Activated CD4-positive, alpha-beta T cell treated with anti-CD3 and anti-CD28 coated beads for 36 hours (primary cell): Measurements from ENCODE around the gene DYSF. TPM values are rescaled to one million over a fixed set of nuclear protein-coding genes. Genes with fewer than 3 reads are reported as not detected.

Experiments used
- ATAC-seq: fragments of 200-7000 bp; cut with Tn5 transposase; one replicate; pipeline ENCODE4 v1.10.0; 2021; ENCODE audit warnings: mild to moderate bottlenecking, moderate library complexity
- CTCF ChIA-PET: fragments of 350-600 bp; sonication (Branson Sonifier 250); formaldehyde crosslinking; loops from one replicate; lab custom pipeline; 2021; ENCODE audit warnings: antibody characterized with exemption; lab: Charles Lee
- POLR2A ChIA-PET: fragments of 350-600 bp; sonication (Branson Sonifier 250); formaldehyde crosslinking; loops from one replicate; lab custom pipeline; 2021; ENCODE audit warnings: antibody characterized with exemption, inconsistent platforms; lab: Charles Lee
- DNase-seq: peaks from one replicate; pipeline ENCODE4 v3.0.0-alpha.2; 2020
- H3K27ac Mint-ChIP-seq: one replicate; pipeline ENCODE4 v1.8.0; 2021; ENCODE audit warnings: mixed read lengths
- H3K27me3 Mint-ChIP-seq: one replicate; pipeline ENCODE4 v1.8.0; 2021; ENCODE audit warnings: mixed read lengths
- H3K36me3 Mint-ChIP-seq: one replicate; pipeline ENCODE4 v1.8.0; 2021; ENCODE audit warnings: low read depth, mixed read lengths
- H3K4me1 Mint-ChIP-seq: one replicate; pipeline ENCODE4 v1.8.0; 2021; ENCODE audit warnings: mixed read lengths
- H3K4me3 Mint-ChIP-seq: one replicate; pipeline ENCODE4 v1.8.0; 2021; ENCODE audit warnings: mild to moderate bottlenecking, moderate library complexity, mixed read lengths
- H3K9me3 Mint-ChIP-seq: one replicate; pipeline ENCODE4 v1.8.0; 2021; ENCODE audit warnings: low read depth, mixed read lengths
- intact Hi-C, 2 experiments: fragments of 100-400 bp; cut with DNase I in 1 of 2; cut with micrococcal nuclease in 1 of 2; formaldehyde crosslinking; loops; one replicate each; pipeline versions ENCODE4 v1.14.2 to v1.15.1; 2022 to 2024; cut with DNase I, micrococcal nuclease
- total RNA-seq, 2 experiments: library from RNA; stranded (reverse); gene quantifications; one replicate each; pipeline ENCODE4 v1.2.3, GENCODE V29; 2021

Gene DYSF
- total RNA-seq, 2 experiments from 2014 or later, result 0.02 TPM; not detected in 1

DNA sequence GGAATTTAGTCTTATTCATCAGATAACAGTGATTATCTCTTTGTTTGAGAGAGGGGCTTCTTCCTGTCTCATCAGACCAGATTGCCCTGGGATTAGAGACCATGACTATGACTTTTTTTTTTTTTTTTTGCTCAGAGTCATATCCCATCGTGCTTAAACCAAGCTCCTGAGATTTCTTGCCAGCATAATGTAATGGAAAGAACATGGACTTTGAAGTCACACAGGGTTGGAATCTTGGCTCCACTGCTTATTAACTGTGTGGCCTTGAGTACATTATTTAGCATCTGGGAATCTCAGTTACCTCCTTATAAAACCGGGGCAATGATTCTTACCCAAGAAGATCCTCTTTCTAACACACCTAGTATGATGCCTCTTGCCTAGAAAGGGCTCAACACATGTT lies 268.3 kb downstream of the DYSF start:
- CTCF ChIA-PET, result interaction anchor here (0.6 kb wide), 1 partner anchor 577 kb away, joined by 3 read pairs; no protein-coding TSS in a partner anchor
- no peaks in the 10 kb centered on the region for H3K36me3 Mint-ChIP-seq
- no peaks in the 10 kb centered on the region for H3K4me1 Mint-ChIP-seq
- POLR2A ChIA-PET, result no interaction called here
- H3K4me3 Mint-ChIP-seq, result no peak overlapping the region
- DNase-seq (no peak), ATAC-seq (no peak)
- peaks cover 4% of the 10 kb centered on the region for H3K27me3 Mint-ChIP-seq
- intact Hi-C loops, result no loop called here
- H3K27ac Mint-ChIP-seq, result no peak overlapping the region
- no peaks in the 10 kb centered on the region for H3K9me3 Mint-ChIP-seq

DNA sequence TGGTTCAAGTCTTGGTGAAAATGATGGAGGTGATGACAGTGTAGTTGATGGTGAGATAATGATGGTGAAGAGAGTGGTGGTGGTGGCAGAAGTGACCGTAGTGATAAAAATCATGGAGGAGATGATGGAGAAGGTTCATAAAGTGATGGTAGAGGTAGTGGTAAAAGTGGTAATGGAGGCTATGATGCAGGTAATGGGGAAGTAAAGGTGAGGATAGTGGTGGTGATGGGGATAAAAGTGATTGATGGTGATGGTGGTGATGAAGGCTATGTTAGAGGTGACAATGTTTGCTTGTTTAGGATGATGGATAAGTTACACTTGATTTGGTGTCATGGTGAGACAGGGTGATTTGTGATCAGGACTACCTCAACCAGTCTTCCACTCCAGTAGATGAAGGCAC lies 268.9 kb downstream of the DYSF start:
- Mint-ChIP-seq H3K27ac (no peak overlapping the region), H3K4me1 (no peaks in the 10 kb centered on the region), H3K36me3 (no peaks in the 10 kb centered on the region), H3K27me3 (peaks cover 4% of the 10 kb centered on the region), H3K4me3 (no peak overlapping the region), H3K9me3 (no peaks in the 10 kb centered on the region)
- no peak for ATAC-seq
- ChIA-PET POLR2A (no interaction called here), CTCF (interaction anchor here (0.6 kb wide), 1 partner anchor 577 kb away, joined by 3 read pairs; no protein-coding TSS in a partner anchor)
- no peak for DNase-seq
- intact Hi-C loops, result no loop called here

DNA sequence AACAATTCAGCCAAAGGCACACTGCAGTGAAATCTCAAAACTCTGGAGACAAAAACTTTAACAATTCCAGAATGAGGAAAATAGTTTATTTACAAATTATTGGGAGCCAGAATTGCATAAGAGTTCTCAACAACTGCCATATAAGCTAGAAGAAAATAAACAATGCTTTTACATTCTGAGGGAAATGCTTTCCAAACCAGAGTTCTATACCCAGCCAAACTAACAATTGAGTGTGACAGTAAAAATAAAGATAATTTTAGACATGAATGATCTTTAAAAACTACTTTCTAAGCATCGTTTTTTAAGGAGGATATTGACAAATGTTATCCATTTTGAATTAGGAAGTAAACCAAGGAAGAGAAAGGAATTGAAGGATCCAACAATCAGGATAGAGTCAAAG lies 271.4 kb downstream of the DYSF start:
- ATAC-seq (no peak), DNase-seq (no peak)
- no peaks in the 10 kb centered on the region for H3K9me3 Mint-ChIP-seq
- intact Hi-C loops, result no loop called here
- POLR2A ChIA-PET, result no interaction called here
- H3K4me1 Mint-ChIP-seq, result no peaks in the 10 kb centered on the region
- no peaks in the 10 kb centered on the region for H3K36me3 Mint-ChIP-seq
- peaks cover 4% of the 10 kb centered on the region for H3K27me3 Mint-ChIP-seq
- no peak overlapping the region for H3K27ac Mint-ChIP-seq
- CTCF ChIA-PET, result no interaction called here
- H3K4me3 Mint-ChIP-seq, result no peak overlapping the region

DNA sequence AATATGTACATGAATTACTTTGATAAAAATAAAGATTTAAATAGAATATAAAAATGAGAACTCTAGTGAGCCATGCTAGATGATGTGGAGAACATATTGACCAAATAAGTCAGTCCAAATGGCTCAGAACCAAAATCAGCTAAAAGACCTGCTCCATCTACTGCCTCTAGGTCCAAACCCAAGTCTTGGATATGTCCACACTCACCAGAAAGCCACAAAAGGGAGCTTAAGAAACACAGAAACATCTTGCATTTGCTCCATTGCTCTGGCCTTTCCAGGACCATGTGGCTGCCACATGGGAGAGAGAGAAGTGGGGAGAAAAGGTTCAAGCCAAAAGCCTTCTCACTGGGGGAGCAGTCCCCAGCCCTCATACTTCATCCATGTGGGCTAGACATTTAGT lies 272.5 kb downstream of the DYSF start:
- POLR2A ChIA-PET, result no interaction called here
- DNase-seq (no peak), ATAC-seq (no peak)
- H3K36me3 Mint-ChIP-seq, result no peaks in the 10 kb centered on the region
- CTCF ChIA-PET, result interaction anchor here (0.6 kb wide), 1 partner anchor 178 kb away, joined by 3 read pairs; no protein-coding TSS in a partner anchor
- H3K4me3 Mint-ChIP-seq, result no peak overlapping the region
- no peak overlapping the region for H3K27ac Mint-ChIP-seq
- H3K27me3 Mint-ChIP-seq, result peaks cover 4% of the 10 kb centered on the region
- H3K4me1 Mint-ChIP-seq, result no peaks in the 10 kb centered on the region
- no peaks in the 10 kb centered on the region for H3K9me3 Mint-ChIP-seq
- intact Hi-C loops, result no loop called here

DNA sequence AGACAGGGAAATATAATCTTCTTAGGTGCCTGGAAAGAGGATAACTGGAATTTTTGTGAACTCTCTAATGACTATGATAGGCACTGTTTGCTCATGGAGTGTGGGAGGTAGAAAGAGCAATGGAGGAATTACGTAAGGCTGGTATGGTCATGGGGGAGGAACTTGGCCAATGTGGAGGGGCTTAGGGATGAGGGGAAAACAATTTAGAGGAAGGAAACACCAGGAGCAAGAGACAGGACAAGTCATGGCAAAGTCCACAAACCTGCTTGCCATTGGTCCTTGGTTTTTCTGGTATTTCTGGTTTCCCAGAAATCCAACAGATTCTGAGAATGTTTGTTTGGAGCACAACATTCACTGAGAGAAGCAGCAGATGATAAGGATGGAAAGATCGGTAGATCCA lies 274.2 kb downstream of the DYSF start:
- Mint-ChIP-seq H3K27me3 (peaks cover 8% of the 10 kb centered on the region), H3K36me3 (no peaks in the 10 kb centered on the region), H3K4me1 (no peaks in the 10 kb centered on the region), H3K9me3 (no peaks in the 10 kb centered on the region), H3K4me3 (no peak overlapping the region), H3K27ac (no peak overlapping the region)
- no peak for ATAC-seq
- CTCF ChIA-PET, result no interaction called here
- DNase-seq, result no peak
- POLR2A ChIA-PET, result no interaction called here
- intact Hi-C loops, result no loop called here

DNA sequence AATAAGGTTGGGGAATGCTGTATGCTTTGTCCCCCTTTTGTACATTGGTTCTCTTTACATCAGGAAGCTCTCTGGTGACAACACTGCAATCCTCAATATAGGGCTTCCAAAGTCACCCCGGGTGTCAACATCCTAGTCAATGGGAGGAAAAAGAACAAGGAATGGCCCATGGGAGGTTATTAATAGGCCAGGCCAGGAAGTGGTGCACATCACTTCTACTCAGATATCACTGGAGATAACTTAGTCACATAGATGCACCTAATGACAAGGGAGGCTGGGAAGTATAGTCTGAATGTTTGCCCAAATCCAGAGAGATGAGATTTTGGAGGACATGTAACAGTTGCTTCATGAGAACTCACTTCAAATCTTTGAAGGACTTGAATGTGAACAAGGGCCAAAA lies 274.7 kb downstream of the DYSF start:
- ATAC-seq, result no peak
- Mint-ChIP-seq H3K27me3 (peaks cover 10% of the 10 kb centered on the region), H3K27ac (no peak overlapping the region), H3K9me3 (no peaks in the 10 kb centered on the region), H3K4me1 (no peaks in the 10 kb centered on the region), H3K36me3 (no peaks in the 10 kb centered on the region), H3K4me3 (no peak overlapping the region)
- CTCF ChIA-PET, result no interaction called here
- POLR2A ChIA-PET, result no interaction called here
- DNase-seq, result no peak
- intact Hi-C loops, result no loop called here

DNA sequence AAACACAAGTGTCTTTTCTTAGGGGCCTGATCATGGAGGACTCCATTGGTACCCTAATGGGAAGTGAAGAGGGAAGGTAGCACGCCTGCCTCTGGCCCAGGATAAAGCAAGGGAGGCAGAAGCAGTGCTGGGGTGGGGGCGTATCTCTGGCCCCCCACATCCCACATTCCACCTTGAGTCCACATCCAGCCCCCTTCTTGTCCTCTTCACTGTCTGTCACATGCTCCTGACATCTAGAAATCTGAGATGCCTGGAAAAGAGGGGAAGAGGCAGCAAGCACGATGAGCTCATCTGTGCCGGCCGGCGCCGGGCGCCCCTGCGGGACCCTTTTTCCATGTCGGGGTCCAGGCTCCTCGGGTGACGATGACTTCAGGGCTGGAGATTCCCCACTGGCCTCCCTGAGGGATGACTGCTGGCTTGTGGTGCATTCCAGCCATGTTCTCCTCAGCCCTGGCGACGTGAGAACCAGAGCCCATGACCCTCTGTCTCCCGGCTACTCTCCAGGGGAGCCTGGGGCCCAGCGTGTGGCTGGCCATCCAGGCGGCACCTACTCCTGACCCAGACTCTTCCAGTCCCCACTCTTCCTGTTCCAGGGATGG lies 277.5 kb downstream of the DYSF start:
- Mint-ChIP-seq H3K27me3 (peaks cover 14% of the 10 kb centered on the region), H3K4me1 (no peaks in the 10 kb centered on the region), H3K4me3 (no peak overlapping the region), H3K9me3 (no peaks in the 10 kb centered on the region), H3K36me3 (no peaks in the 10 kb centered on the region), H3K27ac (no peak overlapping the region)
- CTCF ChIA-PET, result interaction anchor here (0.5 to 0.6 kb wide), 2 partner anchors 67 to 118 kb away, joined by 3 read pairs; no protein-coding TSS in a partner anchor
- POLR2A ChIA-PET, result no interaction called here
- intact Hi-C loops, result no loop called here
- no peak for DNase-seq
- ATAC-seq, result no peak

DNA sequence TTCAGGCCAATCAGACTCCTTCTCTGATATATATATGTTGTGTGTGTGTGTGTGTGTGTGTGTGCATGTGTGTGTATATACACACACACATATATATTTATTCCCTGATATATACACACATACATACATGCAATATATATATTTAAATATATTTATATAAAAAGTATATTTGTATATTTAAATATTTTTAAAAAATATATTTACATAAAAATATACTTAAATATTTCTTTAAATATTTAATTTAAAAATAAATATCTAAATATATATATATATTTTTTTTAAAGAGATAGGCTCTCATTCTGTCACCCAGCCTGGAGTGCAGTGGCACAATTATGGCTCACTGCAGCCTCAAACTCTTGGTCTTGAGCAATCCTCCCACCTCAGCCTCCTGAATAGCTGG lies 281.3 kb downstream of the DYSF start:
- peaks cover 18% of the 10 kb centered on the region for H3K27me3 Mint-ChIP-seq
- H3K9me3 Mint-ChIP-seq, result peaks cover 4% of the 10 kb centered on the region
- H3K4me1 Mint-ChIP-seq, result no peaks in the 10 kb centered on the region
- ATAC-seq (no peak), DNase-seq (no peak)
- ChIA-PET POLR2A (no interaction called here), CTCF (no interaction called here)
- H3K4me3 Mint-ChIP-seq, result no peak overlapping the region
- no peak overlapping the region for H3K27ac Mint-ChIP-seq
- intact Hi-C loops, result no loop called here
- H3K36me3 Mint-ChIP-seq, result no peaks in the 10 kb centered on the region

DNA sequence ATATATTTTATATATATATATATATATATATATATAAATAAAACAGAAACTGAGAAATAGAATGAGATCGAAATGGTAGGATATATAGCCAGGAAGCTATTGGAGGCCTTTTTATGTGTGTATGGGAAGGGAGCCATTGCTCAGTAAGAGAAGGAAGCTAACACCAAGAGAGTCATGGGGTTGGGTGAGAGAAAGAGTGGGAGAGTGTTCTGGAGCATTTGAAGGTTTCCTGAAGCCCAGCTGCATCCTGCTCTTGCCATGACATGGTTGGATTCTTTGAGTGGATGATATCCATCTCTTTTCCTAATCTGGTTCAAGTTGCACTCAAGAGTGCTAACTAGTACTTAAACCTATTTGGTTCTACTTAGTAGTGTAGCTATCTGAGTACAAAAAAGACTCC lies 282.3 kb downstream of the DYSF start:
- H3K4me3 Mint-ChIP-seq, result no peak overlapping the region
- H3K27ac Mint-ChIP-seq, result no peak overlapping the region
- peaks cover 18% of the 10 kb centered on the region for H3K27me3 Mint-ChIP-seq
- ChIA-PET POLR2A (no interaction called here), CTCF (interaction anchor here (0.9 kb wide), 1 partner anchor 9 kb away, joined by 3 read pairs; no protein-coding TSS in a partner anchor)
- no peaks in the 10 kb centered on the region for H3K36me3 Mint-ChIP-seq
- H3K9me3 Mint-ChIP-seq, result peaks cover 4% of the 10 kb centered on the region
- no peak for DNase-seq
- intact Hi-C loops, result no loop called here
- no peaks in the 10 kb centered on the region for H3K4me1 Mint-ChIP-seq
- no peak for ATAC-seq

Other genes starting within 250 kb of the DYSF start
- gene PAIP2B, start 226.5 kb upstream of the DYSF start, total RNA-seq, result 1 to 10 TPM; 2.3 to 3.0 TPM
- gene ZNF638, start 121.8 kb upstream of the DYSF start, total RNA-seq, result 10 to 100 TPM; 79.8 to 97.5 TPM